HepG2 (cell line): Measurements from ENCODE around the gene ALDOA. TPM values are rescaled to one million over a fixed set of nuclear protein-coding genes. Genes with fewer than 3 reads are reported as not detected.

Source experiments
- BRCA1 ChIP-seq: sonication (generic); formaldehyde crosslinking; IDR thresholded peaks from 2 replicates; pipeline ENCODE4 v1.4.0; 2020; ENCODE audit warnings: missing genetic modification reagents
- HBP1 ChIP-seq: IDR thresholded peaks from 2 replicates; pipeline ENCODE4 v1.6.1; 2016; ENCODE audit warnings: low read depth, control low read depth
- KLF15 ChIP-seq: sonication (generic); formaldehyde crosslinking; IDR thresholded peaks from 2 replicates; pipeline ENCODE4 v1.8.1; 2023; ENCODE audit warnings: borderline replicate concordance, mild to moderate bottlenecking, inconsistent platforms, missing genetic modification reagents, mixed read lengths
- NR3C1 ChIP-seq: sonication (generic); formaldehyde crosslinking; IDR thresholded peaks from 2 replicates; pipeline ENCODE4 v1.4.0; 2020; ENCODE audit warnings: missing genetic modification reagents
- RBAK ChIP-seq: sonication (generic); formaldehyde crosslinking; IDR thresholded peaks from 2 replicates; pipeline ENCODE4 v1.5.1; 2020; ENCODE audit warnings: mild to moderate bottlenecking, missing genetic modification reagents
- SRSF1 ChIP-seq: fragments of 200-400 bp; formaldehyde crosslinking; optimal IDR thresholded peaks from 2 replicates; pipeline ENCODE3; 2017; ENCODE audit warnings: mild to moderate bottlenecking, low read depth, low read length, moderate library complexity
- ZNF142 ChIP-seq: sonication (generic); formaldehyde crosslinking; IDR thresholded peaks from 2 replicates; pipeline ENCODE4 v1.4.0; 2020; ENCODE audit warnings: missing genetic modification reagents
- ZNF264 ChIP-seq: sonication (generic); formaldehyde crosslinking; IDR thresholded peaks from 2 replicates; pipeline ENCODE4 v1.4.0; 2020; ENCODE audit warnings: missing genetic modification reagents
- ZNF282 ChIP-seq: fragments of 450-650 bp; IDR thresholded peaks from 2 replicates; pipeline ENCODE4 v1.6.1; 2018; ENCODE audit not compliant: partially characterized antibody
- ZNF572 ChIP-seq: sonication (generic); formaldehyde crosslinking; IDR thresholded peaks from 2 replicates; pipeline ENCODE4 v1.5.1; 2020; ENCODE audit warnings: mild to moderate bottlenecking, missing genetic modification reagents
- ZNF589 ChIP-seq: sonication (generic); formaldehyde crosslinking; conservative IDR thresholded peaks from 2 replicates; pipeline ENCODE4 v1.8.0; 2022; ENCODE audit warnings: mild to moderate bottlenecking, moderate library complexity, missing genetic modification reagents
- ZNF773 ChIP-seq: sonication (generic); formaldehyde crosslinking; IDR thresholded peaks from 2 replicates; pipeline ENCODE4 v1.4.0; 2020; ENCODE audit warnings: missing genetic modification reagents, borderline replicate concordance
- ZNF839 ChIP-seq: sonication (generic); formaldehyde crosslinking; IDR thresholded peaks from 2 replicates; pipeline ENCODE4 v1.4.0; 2020; ENCODE audit warnings: missing genetic modification reagents, mild to moderate bottlenecking, borderline replicate concordance
- ZNF850 ChIP-seq: sonication (generic); formaldehyde crosslinking; conservative IDR thresholded peaks from 2 replicates; pipeline ENCODE4 v1.9.0; 2021; ENCODE audit warnings: mild to moderate bottlenecking, missing genetic modification reagents
- ZSCAN29 ChIP-seq: sonication (generic); formaldehyde crosslinking; conservative IDR thresholded peaks from 2 replicates; pipeline ENCODE4 v1.4.0; 2020; ENCODE audit warnings: mild to moderate bottlenecking, missing genetic modification reagents
- polyA plus RNA-seq, 8 experiments: library from polyadenylated mRNA; depleted of rRNA in 3 of 8; stranded (reverse) in 7 of 8; unstranded in 1 of 8; fragments of >200 nt; fragmentation: Illumina TruSeq in 4 of 8; extraction: Trizol in 4 of 8; gene quantifications; 2 replicates each; pipeline versions ENCODE4 v1.2.1 to v1.2.3, GENCODE V29; 2011 to 2016; ENCODE audit warnings: low read depth in 4 of 8, missing spikeins in 1 of 8, mixed read lengths in 1 of 8; ENCODE audit not compliant: insufficient read depth in 1 of 8
- total RNA-seq, 5 experiments: library from RNA; depleted of rRNA; stranded (reverse); fragments of >200 nt; fragmentation: Illumina TruSeq; extraction: Trizol; gene quantifications; 2 replicates each; pipeline ENCODE4 v1.2.3, GENCODE V29; 2016; ENCODE audit warnings: low read depth in 1 of 5
- TF ChIP-seq, protein P1 (sequence below): IDR thresholded peaks from 2 replicates; pipeline ENCODE4 v1.6.1; 2016
- TF ChIP-seq, protein P2 (sequence below): sonication (generic); formaldehyde crosslinking; conservative IDR thresholded peaks from 2 replicates; pipeline ENCODE4 v1.4.0; 2020; ENCODE audit warnings: missing genetic modification reagents

The ALDOA gene
- total and polyA plus RNA-seq, 2 of the 13 experiments (the other 11 are each of a cell fraction or from before 2014, with no cell fraction given) = 925 to 1,884 TPM

- TF ChIP-seq HBP1 (0 out of 2 replicates have a peak, but pooled peaks have one; percentile 24), ZNF142 (CRISPR knock-in tag) (no peak), KLF15 (CRISPR knock-in tag) (no peak), NR3C1 (CRISPR knock-in tag) (no peak), ZNF850 (CRISPR knock-in tag) (no peak), ZNF839 (CRISPR knock-in tag) (no peak), ZNF572 (CRISPR knock-in tag) (peak; percentile 90; the same call in 1 of the 2 replicates), ZNF264 (CRISPR knock-in tag) (peak; percentile 55; the same call in 1 of the 2 replicates), ZSCAN29 (CRISPR knock-in tag) (no peak), ZNF589 (CRISPR knock-in tag) (no peak; the same call in none of the 2 replicates), ZNF773 (0 out of 2 replicates have a peak, but pooled peaks have one; percentile 3), ZNF282 (no peak), RBAK (CRISPR knock-in tag) (no peak), SRSF1 (no peak), BRCA1 (CRISPR knock-in tag) (no peak; the same call in 1 of the 2 replicates)
- TF ChIP-seq, protein P1, sequence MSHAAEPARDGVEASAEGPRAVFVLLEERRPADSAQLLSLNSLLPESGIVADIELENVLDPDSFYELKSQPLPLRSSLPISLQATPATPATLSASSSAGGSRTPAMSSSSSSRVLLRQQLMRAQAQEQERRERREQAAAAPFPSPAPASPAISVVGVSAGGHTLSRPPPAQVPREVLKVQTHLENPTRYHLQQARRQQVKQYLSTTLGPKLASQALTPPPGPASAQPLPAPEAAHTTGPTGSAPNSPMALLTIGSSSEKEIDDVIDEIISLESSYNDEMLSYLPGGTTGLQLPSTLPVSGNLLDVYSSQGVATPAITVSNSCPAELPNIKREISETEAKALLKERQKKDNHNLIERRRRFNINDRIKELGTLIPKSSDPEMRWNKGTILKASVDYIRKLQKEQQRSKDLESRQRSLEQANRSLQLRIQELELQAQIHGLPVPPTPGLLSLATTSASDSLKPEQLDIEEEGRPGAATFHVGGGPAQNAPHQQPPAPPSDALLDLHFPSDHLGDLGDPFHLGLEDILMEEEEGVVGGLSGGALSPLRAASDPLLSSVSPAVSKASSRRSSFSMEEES (CRISPR knock-in tag) = peak; percentile 21; the same call in 1 of the 2 replicates
- TF ChIP-seq, protein P2, sequence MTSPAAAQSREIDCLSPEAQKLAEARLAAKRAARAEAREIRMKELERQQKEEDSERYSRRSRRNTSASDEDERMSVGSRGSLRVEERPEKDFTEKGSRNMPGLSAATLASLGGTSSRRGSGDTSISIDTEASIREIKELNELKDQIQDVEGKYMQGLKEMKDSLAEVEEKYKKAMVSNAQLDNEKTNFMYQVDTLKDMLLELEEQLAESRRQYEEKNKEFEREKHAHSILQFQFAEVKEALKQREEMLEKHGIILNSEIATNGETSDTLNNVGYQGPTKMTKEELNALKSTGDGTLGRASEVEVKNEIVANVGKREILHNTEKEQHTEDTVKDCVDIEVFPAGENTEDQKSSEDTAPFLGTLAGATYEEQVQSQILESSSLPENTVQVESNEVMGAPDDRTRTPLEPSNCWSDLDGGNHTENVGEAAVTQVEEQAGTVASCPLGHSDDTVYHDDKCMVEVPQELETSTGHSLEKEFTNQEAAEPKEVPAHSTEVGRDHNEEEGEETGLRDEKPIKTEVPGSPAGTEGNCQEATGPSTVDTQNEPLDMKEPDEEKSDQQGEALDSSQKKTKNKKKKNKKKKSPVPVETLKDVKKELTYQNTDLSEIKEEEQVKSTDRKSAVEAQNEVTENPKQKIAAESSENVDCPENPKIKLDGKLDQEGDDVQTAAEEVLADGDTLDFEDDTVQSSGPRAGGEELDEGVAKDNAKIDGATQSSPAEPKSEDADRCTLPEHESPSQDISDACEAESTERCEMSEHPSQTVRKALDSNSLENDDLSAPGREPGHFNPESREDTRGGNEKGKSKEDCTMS (CRISPR knock-in tag) = no peak
These were observed 1.4 kb upstream of the ALDOA start (continued) for GRCh38 chr16:30063893-30064728.
